HG03571 (cell line): ENCODE data around the gene SEPTIN12.

Source experiments
- ATAC-seq: cut with Tn5 transposase; IDR thresholded peaks from one replicate; pipeline ENCODE4 v1.9.1; 2021; ENCODE audit not compliant: unreplicated experiment

The SEPTIN12 gene

GRCh38 chr16:4803401-4803844 lies 15.3 kb upstream of the SEPTIN12 start:
- no peak for ATAC-seq

- peak; percentile 84 for ATAC-seq
These were observed 14.6 kb upstream of the SEPTIN12 start for GRCh38 chr16:4802659-4803287.

GRCh38 chr16:4801962-4802658 lies 14.0 kb upstream of the SEPTIN12 start, which contains the start of gene ROGDI:
TSS of gene ROGDI (minus strand) at chr16:4802633. CDS start at chr16:4802571, 62 bp downstream.
- ATAC-seq = peak; percentile 59

- no peak for ATAC-seq
These were observed 13.2 kb upstream of the SEPTIN12 start for GRCh38 chr16:4801051-4801961.

GRCh38 chr16:4800290-4801041 lies 12.3 kb upstream of the SEPTIN12 start:
- no peak for ATAC-seq

GRCh38 chr16:4799171-4799855 lies 11.2 kb upstream of the SEPTIN12 start:
- ATAC-seq = no peak

DNA sequence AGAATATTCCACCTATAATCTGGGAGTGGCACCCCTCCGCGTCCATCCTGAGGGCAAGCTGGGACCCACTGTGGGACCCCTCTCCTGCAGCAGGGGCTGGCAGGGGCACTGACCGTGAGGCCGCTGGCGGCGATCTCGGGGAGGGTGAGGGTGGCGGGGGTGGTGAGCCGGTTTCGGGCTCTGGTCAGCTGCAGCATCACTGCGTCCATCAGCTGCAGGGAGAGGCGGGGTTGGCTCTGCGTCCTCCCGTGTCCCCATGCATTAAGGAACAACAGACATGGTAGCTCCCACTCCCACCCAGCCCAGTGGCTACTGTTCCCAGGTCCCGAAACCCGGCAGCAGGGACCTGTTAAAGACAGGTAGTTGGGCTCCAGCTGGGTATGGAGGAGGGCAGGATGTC lies 10.3 kb upstream of the SEPTIN12 start:
- ATAC-seq = no peak

GRCh38 chr16:4797805-4798252 lies 9.7 kb upstream of the SEPTIN12 start:
- ATAC-seq = no peak

- no peak for ATAC-seq
These were observed 9.0 kb upstream of the SEPTIN12 start for GRCh38 chr16:4796982-4797804.

DNA sequence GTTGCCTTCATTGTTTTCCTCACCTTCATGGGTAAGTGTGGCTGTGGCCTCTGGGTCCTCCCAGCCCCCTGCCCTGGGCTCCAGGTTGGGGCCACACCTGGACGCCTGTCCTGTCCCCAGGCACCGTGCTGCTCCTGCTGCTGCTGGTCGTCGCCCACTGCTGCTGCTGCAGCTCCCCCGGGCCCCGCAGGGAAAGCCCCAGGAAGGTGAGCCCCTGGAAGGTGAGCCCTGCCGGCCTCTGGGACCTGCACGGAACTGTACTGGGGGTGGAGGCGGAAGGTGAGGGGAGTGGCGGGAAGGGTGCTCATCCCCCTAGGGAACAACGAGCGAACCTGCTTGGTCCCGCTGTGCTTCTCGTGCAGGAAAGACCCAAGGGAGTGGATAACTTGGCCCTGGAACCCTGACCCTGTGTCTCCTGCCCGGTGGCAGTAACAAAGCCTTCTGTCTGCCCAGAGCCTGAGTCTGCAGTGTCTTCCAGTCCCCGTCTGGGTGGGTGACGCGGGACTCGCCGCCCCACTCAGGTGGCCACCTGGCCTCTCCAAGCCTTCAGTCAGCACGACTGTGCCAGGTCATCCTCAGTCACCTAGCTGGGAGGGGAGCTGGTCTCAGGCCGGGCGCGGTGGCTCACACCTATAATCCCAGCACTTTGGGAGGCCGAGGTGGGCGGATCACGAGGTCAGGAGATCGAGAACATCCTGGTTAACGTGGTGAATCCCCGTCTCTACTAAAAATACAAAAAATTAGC lies 7.9 kb upstream of the SEPTIN12 start:
- ATAC-seq = no peak

GRCh38 chr16:4795181-4795827 lies 7.2 kb upstream of the SEPTIN12 start, which contains the start of gene SMIM22:
TSS of gene SMIM22 (plus strand) at chr16:4795369. CDS start at chr16:4795735, 366 bp downstream.
- ATAC-seq = no peak

GRCh38 chr16:4792951-4793513 lies 4.9 kb upstream of the SEPTIN12 start:
- no peak for ATAC-seq

- no peak for ATAC-seq
These were observed 2.7 kb upstream of the SEPTIN12 start for GRCh38 chr16:4790871-4791270.

DNA sequence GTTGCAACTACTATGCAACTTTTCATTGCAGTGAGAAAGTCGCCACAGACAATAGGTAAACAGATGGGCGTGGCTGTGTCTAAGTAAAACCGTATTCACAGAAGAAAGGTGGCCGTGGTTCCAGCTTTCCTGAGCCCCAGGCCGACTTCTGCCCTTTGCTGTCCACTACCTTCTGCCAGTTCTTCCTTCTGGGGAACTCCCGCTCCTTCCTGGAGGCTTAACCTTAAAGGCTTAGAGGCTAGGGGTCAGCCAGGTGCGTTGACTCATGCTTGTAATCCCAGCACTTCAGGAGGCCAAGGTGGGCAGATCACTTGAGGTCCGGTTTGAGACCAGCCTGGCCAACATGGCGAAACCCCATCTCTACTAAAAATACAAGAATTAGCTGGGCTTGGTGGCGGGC lies 2.1 kb upstream of the SEPTIN12 start:
- no peak for ATAC-seq

DNA sequence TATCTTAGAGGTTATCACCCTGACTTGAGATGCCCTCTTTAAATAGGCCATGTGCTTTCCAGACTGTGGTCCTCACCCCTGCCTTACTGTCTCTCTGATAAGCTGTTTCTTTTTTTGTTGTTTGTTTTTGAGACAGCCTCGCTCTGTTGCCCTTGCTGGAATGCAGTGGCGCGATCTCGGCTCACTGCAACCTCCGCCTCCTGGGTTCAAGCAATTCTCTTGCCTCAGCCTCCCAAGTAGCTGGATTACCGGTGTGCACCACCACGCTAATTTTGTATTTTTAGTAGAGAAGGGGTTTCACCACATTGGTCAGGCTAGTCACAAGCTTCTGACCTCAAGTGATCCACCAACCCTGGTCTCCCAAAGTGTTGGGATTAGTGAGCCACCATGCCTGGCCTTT lies 765 bp upstream of the SEPTIN12 start:
- no peak for ATAC-seq

- ATAC-seq = no peak
These were observed 344 bp upstream of the SEPTIN12 start for GRCh38 chr16:4788489-4788889.

GRCh38 chr16:4787068-4787467 lies 1.1 kb downstream of the SEPTIN12 start:
- ATAC-seq = no peak
